Ramos (cell line): ENCODE data around the gene OLFM3.

Experiments used
- in situ Hi-C: fragments of 300-500 bp; cut with MboI; formaldehyde crosslinking; loops from one replicate; pipeline ENCODE4 v1.14.3; 2022; ENCODE audit warnings: low sequenced_read_pairs; ENCODE audit not compliant: unreplicated experiment

OLFM3 gene

GRCh38 chr1:101953623-101954022 is 43.1 kb downstream of the OLFM3 start:
- in situ Hi-C loops, result no loop called here

GRCh38 chr1:101945884-101946283 is 50.8 kb downstream of the OLFM3 start:
- in situ Hi-C loops, result no loop called here

- in situ Hi-C loops, result no loop called here
These were observed 53.5 kb downstream of the OLFM3 start for GRCh38 chr1:101943237-101943636.

- in situ Hi-C loops, result no loop called here
These were observed 54.1 kb downstream of the OLFM3 start for GRCh38 chr1:101942516-101943193.

- in situ Hi-C loops, result no loop called here
These were observed 58.0 kb downstream of the OLFM3 start for GRCh38 chr1:101938681-101939080.

- in situ Hi-C loops, result no loop called here
These were observed 67.4 kb downstream of the OLFM3 start for GRCh38 chr1:101929343-101929742.

GRCh38 chr1:101928829-101929228 is 67.9 kb downstream of the OLFM3 start:
- in situ Hi-C loops, result no loop called here

- in situ Hi-C loops, result no loop called here
These were observed 72.0 kb downstream of the OLFM3 start for GRCh38 chr1:101924700-101925099.

GRCh38 chr1:101920577-101920976 is 76.1 kb downstream of the OLFM3 start:
- in situ Hi-C loops, result no loop called here

- in situ Hi-C loops, result no loop called here
These were observed 78.4 kb downstream of the OLFM3 start for GRCh38 chr1:101918277-101918676.

- in situ Hi-C loops, result no loop called here
These were observed 81.1 kb downstream of the OLFM3 start for GRCh38 chr1:101915597-101915996.

GRCh38 chr1:101914473-101915242 is 82.1 kb downstream of the OLFM3 start:
- in situ Hi-C loops, result no loop called here

GRCh38 chr1:101911894-101912293 is 84.8 kb downstream of the OLFM3 start:
- in situ Hi-C loops, result no loop called here

- in situ Hi-C loops, result no loop called here
These were observed 87.7 kb downstream of the OLFM3 start for GRCh38 chr1:101908980-101909379.

GRCh38 chr1:101907264-101907663 is 89.5 kb downstream of the OLFM3 start:
- in situ Hi-C loops, result no loop called here

GRCh38 chr1:101905283-101905835 is 91.4 kb downstream of the OLFM3 start:
- in situ Hi-C loops, result no loop called here

GRCh38 chr1:101902199-101902598 is 94.5 kb downstream of the OLFM3 start:
- in situ Hi-C loops, result no loop called here

- in situ Hi-C loops, result no loop called here
These were observed 98.6 kb downstream of the OLFM3 start for GRCh38 chr1:101898137-101898536.

- in situ Hi-C loops, result no loop called here
These were observed 112.1 kb downstream of the OLFM3 start for GRCh38 chr1:101884621-101885020.

- in situ Hi-C loops, result no loop called here
These were observed 120.8 kb downstream of the OLFM3 start for GRCh38 chr1:101875891-101876290.

GRCh38 chr1:101873672-101874071 is 123.1 kb downstream of the OLFM3 start:
- in situ Hi-C loops, result no loop called here
